ENCODE results near the gene CACNA1C.

The CACNA1C gene

DNA sequence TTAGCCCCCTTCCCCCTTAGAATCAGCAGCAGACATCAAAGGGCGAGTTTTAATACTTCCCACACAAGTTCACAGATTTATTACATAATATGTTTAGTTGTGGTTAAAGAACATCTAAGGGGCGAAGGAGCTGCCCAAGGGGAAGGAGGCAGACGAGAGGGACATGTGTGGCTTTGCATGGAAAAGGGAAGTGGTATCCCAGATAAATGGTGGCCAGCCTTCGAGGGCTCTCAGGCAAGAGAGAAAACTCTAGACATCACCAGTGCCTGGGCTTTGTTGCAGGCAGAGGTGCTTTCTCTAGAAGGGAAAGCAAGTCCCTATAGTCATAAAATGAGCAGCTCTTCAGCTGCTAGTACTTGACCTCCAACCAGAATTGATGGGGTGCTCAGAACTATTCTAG is 121.2 kb downstream of the CACNA1C start:
- no peak for DNase-seq

- DNase-seq, result no peak
Measured at GRCh38 chr12:2177003-2177402, 124.2 kb downstream of the CACNA1C start.

GRCh38 chr12:2177751-2178150 is 125.0 kb downstream of the CACNA1C start:
- no peak for DNase-seq

- DNase-seq, result no peak
Measured at GRCh38 chr12:2179058-2179457, 126.3 kb downstream of the CACNA1C start.

DNA sequence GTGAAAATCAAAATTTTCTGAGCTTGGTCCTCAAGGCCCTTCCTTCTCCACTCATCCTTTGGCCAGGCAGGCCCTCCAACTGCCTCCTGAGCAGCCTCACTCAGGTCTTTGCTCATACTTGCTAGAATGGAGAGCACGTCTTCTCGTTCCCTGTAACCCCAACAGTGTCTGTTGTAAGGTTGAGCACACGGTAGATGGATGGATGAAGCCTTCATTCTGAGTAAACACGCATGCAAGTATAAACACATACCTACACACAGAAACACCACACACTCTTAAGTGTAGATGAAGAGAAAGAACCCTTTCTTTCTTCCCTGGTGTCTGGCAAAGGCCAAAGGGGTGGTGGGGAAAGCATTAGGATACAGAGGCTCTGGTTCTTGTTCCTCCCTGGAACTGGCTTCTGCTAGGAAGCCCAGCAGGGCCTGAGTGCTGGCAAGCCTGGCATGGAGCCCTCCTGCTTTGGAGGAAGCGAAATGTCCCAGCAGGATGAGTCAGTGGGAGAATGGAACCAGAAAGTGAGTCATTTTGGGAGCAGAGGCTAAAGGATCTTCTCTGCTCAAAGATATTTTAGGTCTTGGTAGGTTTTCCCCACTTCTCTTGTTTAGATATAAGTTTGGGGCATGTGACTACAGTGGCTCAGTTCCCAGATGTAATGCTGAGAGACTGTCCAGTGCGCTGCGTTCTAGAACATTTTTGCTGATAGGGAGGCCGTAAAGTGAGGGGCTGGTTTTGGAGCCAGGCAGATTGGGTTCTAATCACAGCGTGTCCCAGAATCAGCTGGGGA is 127.4 kb downstream of the CACNA1C start:
- DNase-seq, result no peak

DNA sequence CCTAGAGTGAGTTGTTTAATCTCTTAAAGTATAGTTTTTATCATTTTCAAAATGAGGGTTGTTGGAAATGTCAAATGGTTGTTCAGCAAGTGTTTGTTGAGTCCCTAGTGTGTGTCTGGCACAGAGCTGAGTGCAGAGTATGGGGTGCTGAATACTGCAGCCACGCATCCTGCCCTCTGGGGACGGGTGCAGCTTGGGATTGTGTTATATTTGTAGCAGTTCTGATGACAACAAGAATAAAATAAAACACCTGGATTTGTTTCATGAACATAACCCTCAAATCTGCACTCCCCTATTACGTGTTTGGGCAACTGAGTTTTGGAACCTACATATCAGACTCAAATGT is 127.9 kb downstream of the CACNA1C start:
- DNase-seq, result no peak

DNA sequence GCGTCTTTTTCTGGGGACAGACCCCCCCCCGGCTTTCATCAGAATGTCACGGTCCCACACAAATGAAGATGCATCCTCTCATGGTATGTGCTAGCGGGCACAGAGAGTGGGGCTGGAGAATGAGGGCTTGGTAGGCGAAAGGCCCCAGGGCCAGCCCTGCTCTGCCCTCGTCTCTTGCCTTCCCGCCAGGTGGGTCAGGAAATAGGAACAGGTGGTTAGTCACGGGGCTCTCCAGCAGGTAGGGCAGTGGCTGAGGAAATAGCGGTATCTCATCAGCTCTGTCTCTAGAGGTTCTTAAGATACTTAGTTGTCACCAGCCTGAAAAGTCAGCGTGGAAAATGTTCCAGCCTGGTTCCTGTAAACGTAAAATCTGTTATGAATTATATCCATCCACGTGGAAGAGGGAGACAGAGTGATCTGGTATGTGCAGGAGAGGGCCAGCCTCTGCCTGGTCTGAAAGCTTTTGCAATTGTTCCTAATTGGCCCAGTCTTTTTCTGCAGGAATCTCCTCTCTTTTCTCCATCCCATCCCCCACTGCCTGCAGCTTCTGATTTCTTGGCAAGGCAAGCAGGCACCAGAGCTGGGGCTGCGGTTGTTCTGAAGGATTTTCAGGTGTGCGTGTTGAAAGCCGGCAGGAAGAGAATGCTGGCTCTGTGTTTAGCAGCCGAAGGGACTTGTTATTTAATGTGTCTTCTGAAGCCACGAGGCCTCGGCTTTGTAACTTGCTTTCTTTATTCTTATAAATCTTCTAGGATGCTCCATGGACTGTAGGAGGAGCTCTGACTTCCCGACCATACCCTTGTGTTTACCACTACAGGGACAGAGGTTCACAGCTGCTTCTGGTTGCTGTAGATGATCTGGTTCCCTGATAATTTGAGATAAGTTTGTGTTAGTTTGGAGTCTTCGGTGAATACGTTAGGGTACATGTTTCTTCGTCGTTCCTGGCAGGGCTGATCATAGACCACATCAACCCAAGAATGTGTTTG is 131.1 kb downstream of the CACNA1C start:
- DNase-seq, result no peak

- DNase-seq, result no peak
Measured at GRCh38 chr12:2185751-2186341, 133.1 kb downstream of the CACNA1C start.

DNA sequence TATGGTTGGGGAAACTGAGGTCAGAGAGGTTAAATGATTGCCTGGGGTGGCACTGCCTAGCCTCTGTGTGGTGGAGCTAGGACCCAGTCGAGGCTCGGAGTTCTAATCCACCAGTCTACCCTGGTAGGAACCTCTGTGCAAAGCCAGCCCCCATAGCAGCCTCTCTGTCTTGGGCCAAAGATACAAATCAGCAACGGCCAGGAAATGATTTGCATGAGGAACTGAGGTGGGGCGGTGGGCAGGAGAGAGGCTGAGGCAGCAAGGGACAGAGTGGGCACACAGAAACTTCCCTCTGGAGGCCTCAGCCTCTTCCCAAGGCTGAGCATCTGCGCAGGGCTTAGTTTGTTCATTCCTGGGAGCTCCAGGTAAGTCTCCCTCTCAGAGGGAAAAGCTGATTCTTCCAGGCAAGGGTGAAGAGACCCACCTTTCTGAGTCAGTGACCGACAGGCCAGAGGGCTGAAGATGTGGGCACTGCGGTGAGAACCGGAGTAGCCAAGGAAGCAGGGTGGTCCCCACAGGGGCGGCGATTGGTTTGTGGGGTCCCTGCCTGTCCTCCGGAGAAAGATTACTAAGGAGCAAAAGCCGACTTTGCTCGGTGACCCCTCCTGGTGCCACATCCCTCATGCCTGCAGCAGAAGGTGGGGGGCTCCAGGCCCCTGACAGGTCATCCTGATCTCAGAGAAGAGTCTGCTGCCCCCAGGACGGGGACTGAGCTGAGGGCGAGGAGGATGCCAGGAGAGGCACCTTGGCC is 134.6 kb downstream of the CACNA1C start:
- DNase-seq, result no peak

GRCh38 chr12:2190085-2190484 is 137.3 kb downstream of the CACNA1C start:
- no peak for DNase-seq

GRCh38 chr12:2190896-2191533 is 138.2 kb downstream of the CACNA1C start:
- DNase-seq, result no peak

DNA sequence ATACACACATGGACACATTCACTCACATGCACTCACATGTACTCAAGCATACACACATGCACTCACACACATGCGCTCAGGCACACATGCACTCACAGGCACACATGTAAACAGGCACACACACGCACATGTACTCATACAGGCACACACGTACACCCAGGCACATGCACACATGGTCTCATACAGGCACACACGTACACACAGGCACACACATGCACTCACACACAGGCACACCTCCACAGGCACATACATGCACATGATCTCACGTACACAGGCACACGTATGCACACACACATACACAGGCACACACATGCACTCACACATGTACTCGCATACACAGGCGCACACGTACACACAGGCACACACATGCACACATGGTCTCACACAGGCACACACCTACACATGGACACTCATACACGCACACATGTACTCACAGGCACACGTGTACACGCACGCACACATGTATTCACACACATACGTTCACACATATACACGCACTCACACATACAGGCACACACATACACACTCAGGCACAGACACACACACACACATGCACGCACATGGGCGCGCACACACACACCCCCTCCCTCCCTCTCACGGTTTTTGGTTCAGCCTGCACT is 138.9 kb downstream of the CACNA1C start:
- DNase-seq, result no peak

GRCh38 chr12:2192231-2192630 is 139.4 kb downstream of the CACNA1C start:
- no peak for DNase-seq

DNA sequence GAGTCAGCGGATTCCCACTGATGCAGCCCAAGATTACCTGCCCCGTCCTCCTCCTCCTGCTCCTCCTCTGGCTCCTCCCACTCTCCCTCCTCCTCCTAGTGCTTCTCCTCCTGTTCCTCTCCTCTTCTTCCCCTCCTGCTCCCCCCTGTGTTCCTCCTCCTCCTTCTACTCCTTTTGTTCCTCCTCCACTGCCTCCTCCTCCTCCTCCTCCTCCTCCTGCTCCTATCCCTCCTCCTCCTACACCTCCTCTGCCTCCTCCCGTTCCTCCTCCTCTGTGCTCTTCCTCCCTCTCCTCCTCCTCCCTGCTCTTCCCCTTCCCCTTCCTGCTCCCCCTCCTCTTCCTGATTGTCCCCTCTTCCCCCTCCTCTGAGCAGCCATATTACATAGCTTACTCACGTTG is 141.3 kb downstream of the CACNA1C start:
- no peak for DNase-seq

DNA sequence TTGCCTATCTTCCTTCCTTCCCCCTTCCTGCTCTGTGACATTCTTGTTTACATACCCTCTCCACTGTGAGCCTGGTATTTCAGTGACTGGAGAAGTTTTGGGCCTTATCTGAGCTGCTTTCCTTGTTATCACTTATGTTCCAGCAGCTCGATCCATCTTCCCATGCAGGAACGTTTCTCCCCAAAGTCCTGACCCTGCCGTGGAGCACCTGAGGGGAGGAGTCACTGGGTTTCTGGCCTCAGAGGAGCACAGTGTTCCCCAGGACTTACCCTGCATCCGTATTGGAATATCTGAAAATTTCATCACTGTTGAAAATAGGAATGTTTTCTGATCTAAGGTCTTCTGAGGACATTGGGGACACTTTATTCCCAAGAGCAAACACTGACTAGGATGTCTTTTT is 141.8 kb downstream of the CACNA1C start:
- no peak for DNase-seq

GRCh38 chr12:2195085-2195484 is 142.3 kb downstream of the CACNA1C start:
- no peak for DNase-seq

DNA sequence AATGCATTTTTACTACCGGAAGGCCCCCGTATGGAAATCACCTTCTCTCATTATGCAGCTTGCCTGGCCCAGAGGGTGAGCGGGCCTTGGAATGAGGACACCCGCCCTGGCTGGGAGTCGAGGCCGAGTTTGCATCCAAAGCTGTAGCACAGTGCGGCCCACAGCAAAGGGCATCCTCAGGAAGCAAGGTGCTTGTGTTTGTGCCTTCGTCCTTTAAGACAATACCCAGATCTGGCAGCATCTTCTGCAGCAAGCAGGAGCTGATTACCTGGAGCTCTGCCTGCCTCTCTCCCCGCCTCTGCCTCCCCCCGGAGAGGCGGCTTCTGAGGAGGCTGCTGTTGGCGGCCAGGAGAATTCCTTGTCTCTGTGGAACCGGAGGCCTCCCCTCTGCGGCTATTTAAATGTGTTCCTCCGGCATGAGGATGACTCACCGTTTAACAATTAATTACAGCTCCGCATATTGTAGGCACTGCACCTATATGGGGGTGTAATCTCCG is 145.3 kb downstream of the CACNA1C start:
- DNase-seq, result no peak

DNA sequence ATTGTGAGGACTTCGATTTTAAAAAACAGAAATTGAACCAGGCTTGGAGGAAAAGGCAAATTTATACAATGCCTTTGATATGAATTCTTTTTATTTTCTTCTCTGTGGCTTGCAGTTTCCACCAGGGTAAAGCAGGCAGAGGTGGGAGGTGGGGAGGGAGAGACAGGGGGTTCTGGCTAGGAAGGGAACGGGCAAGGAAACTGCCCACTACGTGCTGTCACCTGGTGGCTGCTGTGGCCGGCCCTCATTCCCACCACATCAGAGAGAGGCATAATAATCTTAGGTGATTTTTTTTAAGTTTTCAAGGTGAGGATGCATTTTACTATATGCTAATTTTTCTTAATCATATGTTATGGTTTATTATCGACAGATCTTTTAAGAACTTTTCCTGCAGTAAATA is 145.8 kb downstream of the CACNA1C start:
- DNase-seq, result no peak

DNA sequence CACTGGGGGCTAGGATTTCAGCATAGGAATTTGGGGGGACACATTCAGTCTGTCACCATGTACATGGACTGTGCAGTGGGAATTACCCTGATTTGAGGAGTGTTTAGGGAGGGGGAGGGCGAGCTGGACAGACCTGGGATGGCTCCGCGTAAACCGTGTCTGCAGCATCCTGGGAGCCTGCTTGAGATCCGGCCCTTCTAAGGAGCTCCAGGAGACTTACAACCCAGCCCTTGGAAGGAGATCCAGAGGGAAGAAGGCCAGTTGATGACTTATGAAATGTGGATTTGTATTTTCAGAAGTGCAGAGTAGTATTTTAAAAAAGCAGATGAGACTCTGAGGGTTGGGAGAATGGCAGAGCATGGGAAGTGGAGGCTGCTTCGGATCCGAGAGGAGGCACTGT is 153.2 kb downstream of the CACNA1C start:
- DNase-seq, result no peak

DNA sequence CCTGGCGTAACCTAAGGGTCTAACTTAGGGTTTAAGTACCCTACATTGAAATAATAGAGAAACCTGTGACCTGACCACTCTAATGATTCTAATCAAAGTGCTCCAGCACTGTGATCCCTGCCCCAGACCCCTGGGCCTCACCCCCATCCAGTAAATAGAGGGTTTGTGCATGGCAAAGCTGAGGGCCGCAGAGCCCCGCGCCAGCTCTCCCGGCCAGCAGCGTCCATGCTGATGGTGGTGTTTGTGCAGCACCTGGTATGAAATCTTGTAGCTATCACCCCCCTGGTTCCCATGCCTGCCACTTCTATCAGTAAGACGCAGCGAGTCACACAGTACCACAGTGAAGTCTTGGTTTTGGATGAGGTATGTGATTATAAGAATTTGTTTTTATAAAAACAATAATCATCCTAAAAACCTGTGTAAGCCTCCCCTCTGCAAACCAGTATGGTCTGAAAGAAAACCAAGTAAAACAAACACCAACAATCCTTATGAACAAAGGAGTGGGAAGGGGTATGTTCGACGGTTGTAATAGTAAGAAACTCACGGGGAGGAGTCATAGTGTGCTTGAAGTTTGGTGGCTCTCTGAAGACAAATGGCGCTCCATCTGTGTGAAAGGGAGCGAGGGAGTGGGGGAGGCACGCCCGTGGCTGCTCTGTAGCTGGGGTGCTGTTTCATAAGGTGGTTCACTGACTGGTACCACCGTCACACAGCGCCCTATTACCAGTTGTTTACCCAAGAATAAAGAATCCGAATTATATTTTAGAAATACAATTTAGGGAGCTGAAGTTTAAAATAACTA is 156.2 kb downstream of the CACNA1C start:
- no peak for DNase-seq

GRCh38 chr12:2211119-2211518 is 158.3 kb downstream of the CACNA1C start:
- DNase-seq, result no peak

All from stimulated activated CD8-positive, alpha-beta memory T cell treated with anti-CD3 and anti-CD28 coated beads, Interleukin-4, amount 100 ng/mL, for 48 hours (primary cell).